Mesenchymal stem cell (in vitro differentiated cells and primary cell): Measurements from ENCODE around the gene SMARCA1.

Experiments used
- DNase-seq: peaks from one replicate; pipeline ENCODE4 v3.0.0-alpha.2; 2013
- H2AFZ ChIP-seq: one replicate; pipeline ENCODE4 v1.6.1; 2013; ENCODE audit warnings: low read depth, mild to moderate bottlenecking, control low read depth, inconsistent platforms, low read length, moderate library complexity
- H2AK5ac ChIP-seq: 2 replicates; pipeline ENCODE4 v1.6.1; 2013; ENCODE audit warnings: low read length, moderate library complexity, mild to moderate bottlenecking, inconsistent platforms; ENCODE audit not compliant: severe bottlenecking
- H2BK120ac ChIP-seq: one replicate; pipeline ENCODE4 v1.6.1; 2013; ENCODE audit warnings: low read depth, mild to moderate bottlenecking, inconsistent platforms, low read length, moderate library complexity
- H2BK12ac ChIP-seq, 2 experiments: one replicate each; pipeline ENCODE4 v1.6.1; 2013; ENCODE audit warnings: inconsistent platforms in 2 of 2, low read length in 2 of 2, mild to moderate bottlenecking in 2 of 2, moderate library complexity in 2 of 2, control low read depth in 1 of 2
- H2BK15ac ChIP-seq: one replicate; pipeline ENCODE4 v1.6.1; 2013; ENCODE audit warnings: mild to moderate bottlenecking, low read depth, inconsistent platforms; ENCODE audit not compliant: poor library complexity, severe bottlenecking
- H2BK5ac ChIP-seq: 2 replicates; pipeline ENCODE4 v1.6.1; 2013; ENCODE audit warnings: low read depth, mild to moderate bottlenecking, low read length, control low read depth, inconsistent platforms; ENCODE audit not compliant: poor library complexity, severe bottlenecking
- H3K14ac ChIP-seq, 2 experiments: one replicate each; pipeline ENCODE4 v1.6.1; 2013; ENCODE audit warnings: inconsistent platforms in 2 of 2, low read length in 2 of 2, control low read depth in 1 of 2, mild to moderate bottlenecking in 1 of 2, moderate library complexity in 1 of 2
- H3K18ac ChIP-seq, 2 experiments: one replicate each; pipeline ENCODE4 v1.6.1; 2013; ENCODE audit warnings: inconsistent platforms in 2 of 2, low read length in 2 of 2, control low read depth in 1 of 2, low read depth in 1 of 2, mild to moderate bottlenecking in 1 of 2
- H3K23ac ChIP-seq, 2 experiments: one replicate each; pipeline ENCODE4 v1.6.1; 2013; ENCODE audit warnings: inconsistent platforms in 2 of 2, low read length in 2 of 2, mild to moderate bottlenecking in 2 of 2, moderate library complexity in 2 of 2, control low read depth in 1 of 2
- H3K27ac ChIP-seq: 2 replicates; pipeline ENCODE4 v1.5.1; 2013; ENCODE audit warnings: mild to moderate bottlenecking, moderate library complexity, low read length, control low read depth, inconsistent platforms; ENCODE audit not compliant: poor library complexity, severe bottlenecking
- H3K27me3 ChIP-seq, 2 experiments: 2 replicates each; pipeline versions ENCODE4 v1.6.1 to v1.7.0; 2013; ENCODE audit warnings: low read length in 2 of 2, mild to moderate bottlenecking in 2 of 2, moderate library complexity in 2 of 2, control low read depth in 1 of 2, inconsistent platforms in 1 of 2; ENCODE audit not compliant: control insufficient read depth in 1 of 2, insufficient read depth in 1 of 2
- H3K36me3 ChIP-seq, 2 experiments: 2 replicates each; pipeline versions ENCODE4 v1.6.1 to v1.7.0; 2013; ENCODE audit warnings: low read length in 2 of 2, control low read depth in 1 of 2, inconsistent platforms in 1 of 2, low read depth in 1 of 2, mild to moderate bottlenecking in 1 of 2; ENCODE audit not compliant: insufficient read depth in 2 of 2, control insufficient read depth in 1 of 2
- H3K4ac ChIP-seq, 2 experiments: one replicate each; pipeline ENCODE4 v1.6.1; 2013; ENCODE audit warnings: inconsistent platforms in 2 of 2, low read length in 2 of 2, mild to moderate bottlenecking in 2 of 2, moderate library complexity in 2 of 2, control low read depth in 1 of 2, low read depth in 1 of 2
- H3K4me1 ChIP-seq: 2 replicates; pipeline ENCODE4 v1.6.1; 2013; ENCODE audit warnings: low read depth, low read length, control low read depth; ENCODE audit not compliant: control insufficient read depth, insufficient read depth
- H3K4me2 ChIP-seq: 2 replicates; pipeline ENCODE4 v1.6.1; 2013; ENCODE audit warnings: low read length, mild to moderate bottlenecking, inconsistent platforms; ENCODE audit not compliant: poor library complexity, severe bottlenecking
- H3K4me3 ChIP-seq, 2 experiments: 2 replicates each; pipeline versions ENCODE4 v1.5.1 to v1.7.0; 2013; ENCODE audit warnings: low read length in 2 of 2, mild to moderate bottlenecking in 2 of 2, control low read depth in 1 of 2, low read depth in 1 of 2; ENCODE audit not compliant: insufficient read depth in 1 of 2
- H3K79me1 ChIP-seq: replicated peaks from 2 replicates; pipeline ENCODE4 v1.6.1; 2013; ENCODE audit warnings: mild to moderate bottlenecking, control low read depth, low read length, inconsistent platforms; ENCODE audit not compliant: poor library complexity, severe bottlenecking
- H3K9ac ChIP-seq: 2 replicates; pipeline ENCODE4 v1.7.0; 2013; ENCODE audit warnings: mild to moderate bottlenecking, low read length, moderate library complexity
- H3K9me3 ChIP-seq: 2 replicates; pipeline ENCODE4 v1.7.0; 2013; ENCODE audit warnings: mild to moderate bottlenecking, low read length; ENCODE audit not compliant: control insufficient read depth
- H4K8ac ChIP-seq: one replicate; pipeline ENCODE4 v1.6.1; 2013; ENCODE audit warnings: inconsistent platforms, mild to moderate bottlenecking, low read length, moderate library complexity
- H4K91ac ChIP-seq: one replicate; pipeline ENCODE4 v1.6.1; 2013; ENCODE audit warnings: mild to moderate bottlenecking, low read length, inconsistent platforms
- WGBS: methylation state at CpG from one replicate; pipeline ENCODE4 v1.1.7; 2013; ENCODE audit warnings: mixed read lengths; 5-methylcytosine and 5-hydroxymethylcytosine counted together

Gene SMARCA1

DNA sequence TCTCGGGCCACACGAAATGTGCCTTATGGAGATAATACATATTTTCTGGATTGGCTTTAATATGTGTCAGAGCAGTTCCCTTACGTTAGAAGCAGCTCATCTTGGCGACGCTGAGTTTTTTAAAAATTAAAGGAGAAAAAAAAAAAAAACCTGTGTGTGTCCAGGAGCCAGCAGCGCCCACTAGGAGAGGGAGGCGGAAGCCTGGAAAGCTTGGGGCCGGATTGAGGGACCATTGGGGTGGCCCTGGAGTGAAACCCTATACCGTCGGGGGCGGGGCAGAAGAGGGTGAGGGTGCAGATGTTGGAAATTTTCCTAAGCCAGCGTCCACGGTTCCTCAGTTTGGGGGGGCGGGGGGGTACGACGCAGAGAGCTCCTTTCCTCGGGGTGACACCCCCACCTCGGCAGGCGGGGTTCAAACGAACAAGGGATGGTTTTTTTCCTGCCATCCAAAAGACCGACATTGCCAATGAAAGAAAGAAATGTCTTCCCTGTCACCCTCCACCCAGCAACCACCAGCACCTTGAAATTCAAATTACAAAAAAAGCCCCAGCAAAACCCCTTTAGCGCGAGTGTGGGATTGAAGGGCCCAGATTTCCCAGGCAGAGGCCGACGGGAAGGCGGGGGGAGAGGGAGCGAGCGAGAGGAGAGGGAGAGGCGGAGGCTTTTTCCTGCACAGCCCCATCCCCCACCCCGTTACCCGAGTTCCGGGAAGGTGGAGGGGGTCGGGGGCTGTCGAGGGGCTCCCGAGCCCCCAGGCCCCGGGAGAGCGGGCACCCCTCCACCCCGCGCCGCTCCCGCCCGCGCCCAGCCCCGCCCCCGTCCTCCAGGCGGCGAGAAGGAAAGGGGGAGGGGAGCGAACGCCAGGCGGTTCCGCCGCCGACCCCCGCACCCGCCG is 859 bp downstream of the SMARCA1 start:
- Histone ChIP-seq H3K4me2 (peak overlapping the region; percentile 49), H3K4me1 (no peaks in the 10 kb centered on the region), H3K27ac (peak overlapping the region; percentile 84), H2BK15ac (peak overlapping the region; percentile 69), H4K91ac (no peak overlapping the region), H3K4ac (peak overlapping the region in 1 of 2 experiments; percentile 96), H2BK120ac (peak overlapping the region; percentile 85), H3K14ac (peak overlapping the region in 1 of 2 experiments; percentile 57), H4K8ac (peak overlapping the region; percentile 94), H2AK5ac (no peak overlapping the region), H3K9ac (peak overlapping the region; percentile 86), H3K23ac (no peak overlapping the region), H2AFZ (no peak overlapping the region), H3K27me3 (no peaks in the 10 kb centered on the region), H3K4me3 (peak overlapping the region; percentile 79 to 97), H3K79me1 (no peaks in the 10 kb centered on the region), H3K36me3 (no peaks in the 10 kb centered on the region), H3K18ac (peak overlapping the region; percentile 99 to 100), H3K9me3 (no peaks in the 10 kb centered on the region), H2BK12ac (no peak overlapping the region), H2BK5ac (peak overlapping the region; percentile 76)
- WGBS = under 1% methylated on average over 23 of the region's 56 CpGs
- DNase-seq = peak; percentile 81

DNA sequence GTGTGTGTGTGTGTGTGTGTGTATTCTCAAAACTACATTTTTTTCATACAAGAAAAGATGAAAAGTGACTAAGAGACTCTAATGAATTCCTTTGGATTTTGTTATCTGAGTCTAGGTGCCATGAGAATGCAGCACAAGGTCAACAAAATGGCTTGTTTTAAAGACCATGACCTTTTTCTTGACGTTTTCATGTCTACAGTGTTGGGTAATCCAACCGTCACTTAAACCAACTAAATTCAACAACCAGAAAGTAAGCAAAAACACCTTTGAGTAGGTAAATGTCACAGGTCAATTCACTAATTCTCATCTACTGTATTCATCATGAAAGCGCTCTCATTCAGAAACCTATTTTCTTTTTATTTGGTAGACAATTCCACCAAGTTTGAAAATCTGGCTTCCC is 3.1 kb downstream of the SMARCA1 start:
- Histone ChIP-seq H2BK15ac (no peak overlapping the region), H2BK120ac (no peak overlapping the region), H3K27me3 (no peaks in the 10 kb centered on the region), H3K27ac (no peak overlapping the region), H2BK5ac (no peak overlapping the region), H3K23ac (no peak overlapping the region), H3K79me1 (no peaks in the 10 kb centered on the region), H3K14ac (no peak overlapping the region), H3K4ac (no peak overlapping the region), H2AK5ac (no peak overlapping the region), H3K4me2 (no peak overlapping the region), H3K18ac (no peak overlapping the region), H3K4me3 (no peak overlapping the region), H2BK12ac (no peak overlapping the region), H2AFZ (no peak overlapping the region), H3K4me1 (no peaks in the 10 kb centered on the region), H3K9me3 (no peaks in the 10 kb centered on the region), H3K9ac (no peak overlapping the region), H3K36me3 (peaks cover 2 to 11% of the 10 kb centered on the region in 2 experiments), H4K8ac (no peak overlapping the region), H4K91ac (no peak overlapping the region)
- 76% methylated on average over 3 of the region's 3 CpGs for WGBS
- no peak for DNase-seq

DNA sequence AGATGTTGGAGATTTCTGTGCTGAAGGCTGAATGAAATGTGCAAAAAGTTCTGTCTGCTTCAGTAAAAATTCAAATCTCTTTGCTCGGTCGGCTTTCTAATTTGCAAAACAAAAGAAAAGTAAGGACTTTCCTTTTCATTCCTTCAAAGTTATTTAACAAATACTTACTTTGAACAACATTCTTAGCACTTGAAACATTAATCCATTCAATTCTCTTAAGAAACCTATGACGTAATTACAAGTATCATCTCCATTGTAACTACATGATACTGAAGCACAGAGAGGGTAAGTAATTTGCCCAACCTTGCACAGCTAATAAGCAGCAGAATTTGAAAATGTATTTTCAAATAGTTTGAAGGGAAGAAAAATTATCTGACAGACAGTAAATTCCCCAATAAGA is 6.9 kb downstream of the SMARCA1 start:
- Histone ChIP-seq H3K23ac (no peak overlapping the region), H3K9me3 (no peaks in the 10 kb centered on the region), H3K18ac (no peak overlapping the region), H2BK5ac (no peak overlapping the region), H3K27ac (no peak overlapping the region), H3K4me1 (no peaks in the 10 kb centered on the region), H3K9ac (no peak overlapping the region), H2AK5ac (no peak overlapping the region), H2AFZ (no peak overlapping the region), H3K79me1 (no peaks in the 10 kb centered on the region), H3K36me3 (peaks cover 4 to 32% of the 10 kb centered on the region in 2 experiments), H2BK12ac (no peak overlapping the region), H4K8ac (no peak overlapping the region), H2BK15ac (no peak overlapping the region), H3K4me2 (no peak overlapping the region), H3K4me3 (no peak overlapping the region), H3K4ac (no peak overlapping the region), H4K91ac (no peak overlapping the region), H3K27me3 (no peaks in the 10 kb centered on the region), H3K14ac (no peak overlapping the region), H2BK120ac (no peak overlapping the region)
- DNase-seq = no peak
- WGBS = 100% methylated on average over 2 of the region's 3 CpGs

DNA sequence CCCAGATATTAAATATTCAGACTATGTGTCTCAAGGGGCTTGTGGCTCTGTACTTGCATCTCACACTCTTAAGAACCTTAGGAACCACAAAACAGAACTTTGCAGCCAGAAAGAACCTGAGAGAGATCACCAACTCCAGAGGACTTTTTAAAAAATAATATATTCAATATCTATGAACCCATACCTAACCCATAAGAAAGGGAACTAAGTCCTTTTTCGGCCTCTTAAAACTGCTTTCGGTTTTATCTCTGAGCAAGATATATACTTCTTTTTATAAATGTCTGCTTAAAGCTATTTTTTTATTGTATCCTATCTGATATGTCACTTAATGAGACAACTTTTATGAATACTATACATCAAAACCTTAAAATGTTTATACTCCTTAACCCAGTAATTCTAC is 10.9 kb downstream of the SMARCA1 start:
- Histone ChIP-seq H3K4me3 (no peak overlapping the region), H2BK120ac (no peak overlapping the region), H3K23ac (no peak overlapping the region), H2BK5ac (no peak overlapping the region), H2BK15ac (no peak overlapping the region), H3K18ac (no peak overlapping the region), H2BK12ac (no peak overlapping the region), H3K79me1 (no peaks in the 10 kb centered on the region), H4K8ac (no peak overlapping the region), H3K4me2 (no peak overlapping the region), H4K91ac (no peak overlapping the region), H3K9me3 (no peaks in the 10 kb centered on the region), H2AFZ (no peak overlapping the region), H3K4me1 (no peaks in the 10 kb centered on the region), H3K14ac (no peak overlapping the region), H3K4ac (no peak overlapping the region), H3K36me3 (peaks cover 7 to 41% of the 10 kb centered on the region in 2 experiments), H2AK5ac (no peak overlapping the region), H3K27me3 (no peaks in the 10 kb centered on the region), H3K27ac (no peak overlapping the region), H3K9ac (no peak overlapping the region)
- no CpG with 5 or more reads among the region's 2 CpGs for WGBS
- DNase-seq = no peak
